Measurements from ENCODE around the gene KCNQ1.

GRCh38 chr11:2714871-2715270 lies 270.1 kb downstream of the KCNQ1 start:
- no peak for TF ChIP-seq POLR2A (IDR thresholded peaks at IDR 0.05)
- no peak for TF ChIP-seq CTCF (IDR thresholded peaks at IDR 0.05)
